ENCODE data around the gene OR6N1. TPM values are rescaled to one million over a fixed set of nuclear protein-coding genes. Genes with fewer than 3 reads are reported as not detected.

OR6N1 gene, protein sequence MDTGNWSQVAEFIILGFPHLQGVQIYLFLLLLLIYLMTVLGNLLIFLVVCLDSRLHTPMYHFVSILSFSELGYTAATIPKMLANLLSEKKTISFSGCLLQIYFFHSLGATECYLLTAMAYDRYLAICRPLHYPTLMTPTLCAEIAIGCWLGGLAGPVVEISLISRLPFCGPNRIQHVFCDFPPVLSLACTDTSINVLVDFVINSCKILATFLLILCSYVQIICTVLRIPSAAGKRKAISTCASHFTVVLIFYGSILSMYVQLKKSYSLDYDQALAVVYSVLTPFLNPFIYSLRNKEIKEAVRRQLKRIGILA
- not detected for total RNA-seq

DNA sequence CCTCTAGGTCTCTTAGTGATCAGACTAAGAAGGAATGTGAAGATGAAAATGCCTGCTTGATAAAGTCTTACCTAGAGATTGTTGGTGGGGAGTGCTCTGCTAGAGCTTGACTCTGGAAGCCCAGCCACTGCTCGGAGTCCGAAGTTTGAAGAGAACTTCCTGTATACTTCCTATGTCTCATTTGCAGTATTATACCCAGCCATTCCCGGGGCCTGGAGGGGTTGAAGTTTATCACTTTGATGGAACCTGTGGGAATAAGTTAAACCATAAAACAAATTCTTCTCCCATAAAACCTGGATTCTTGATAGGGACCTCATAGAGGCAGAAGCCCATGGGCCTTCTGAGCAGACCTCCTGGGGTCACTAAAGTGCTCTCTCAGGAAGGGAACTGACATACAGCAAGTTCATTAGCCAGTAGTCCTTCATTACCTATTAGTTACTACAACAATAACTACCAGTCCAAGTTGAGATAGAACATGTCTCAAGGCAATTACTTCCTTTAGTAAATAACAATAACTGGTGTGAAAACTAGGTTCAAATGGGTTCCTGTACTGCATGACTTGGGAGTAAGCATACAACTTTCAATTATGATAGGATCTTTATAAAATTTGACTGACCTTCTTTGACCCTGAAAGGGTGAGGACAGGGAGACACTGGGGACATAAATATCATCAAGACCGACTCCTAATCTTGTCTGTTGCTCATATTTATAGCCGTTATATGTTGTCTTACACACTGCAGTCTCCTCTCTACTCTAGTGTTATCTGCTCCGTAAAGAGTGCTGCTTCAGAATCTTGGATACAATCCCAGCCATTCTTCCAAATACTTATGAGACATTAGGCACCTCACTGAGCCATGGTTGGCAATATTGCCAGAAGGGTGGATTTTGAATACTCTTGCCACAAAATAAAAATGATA lies at the start of gene OR6N1:
TSS of gene OR6N1 (minus strand) at position 246 of the 917 bp plus-strand sequence. CDS start 5,513 bp downstream, outside the sequence.
- Mint-ChIP-seq H3K9me3 (ENCODE audit: insufficient read depth) (no peaks in the 10 kb centered on the region), H3K4me3 (no peak within 1 kb of the TSS), H3K27me3 (ENCODE audit: low read depth) (peaks cover 15% of the 10 kb centered on the region), H3K27ac (no peak within 1 kb of the TSS), H3K4me1 (ENCODE audit: low read depth) (no peaks in the 10 kb centered on the region), H3K36me3 (ENCODE audit: low read depth) (no peaks in the 10 kb centered on the region)
- POLR2A ChIA-PET = no interaction called here
- ATAC-seq = no peak
- CTCF ChIA-PET = no interaction called here
- DNase-seq = no peak

DNA sequence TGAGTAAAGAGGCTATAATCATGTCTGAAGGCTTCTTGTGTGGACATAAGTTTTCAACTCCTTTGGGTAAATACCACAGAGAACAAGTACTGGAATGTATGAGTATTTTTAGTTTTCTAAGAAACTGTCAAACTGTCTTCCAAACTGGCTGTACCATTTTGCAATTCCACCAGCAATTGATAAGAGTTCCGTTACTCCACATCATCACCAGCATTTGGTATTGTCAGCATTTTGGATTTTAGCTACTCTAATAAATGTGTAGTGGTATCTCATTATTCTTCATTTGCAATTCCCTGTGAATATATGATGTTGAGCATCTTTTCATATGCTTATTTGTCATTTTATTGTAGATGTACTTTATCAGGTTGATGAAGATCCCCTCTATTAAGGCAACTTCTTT lies 49.7 kb upstream of the OR6N1 start:
- CTCF ChIA-PET = no interaction called here
- Mint-ChIP-seq H3K27ac (no peak overlapping the region), H3K4me3 (no peak overlapping the region), H3K4me1 (ENCODE audit: low read depth) (peaks cover 13% of the 10 kb centered on the region), H3K36me3 (ENCODE audit: low read depth) (no peaks in the 10 kb centered on the region), H3K9me3 (ENCODE audit: insufficient read depth) (no peaks in the 10 kb centered on the region), H3K27me3 (ENCODE audit: low read depth) (peaks cover 13% of the 10 kb centered on the region)
- ATAC-seq (no peak), DNase-seq (no peak)
- POLR2A ChIA-PET = no interaction called here

DNA sequence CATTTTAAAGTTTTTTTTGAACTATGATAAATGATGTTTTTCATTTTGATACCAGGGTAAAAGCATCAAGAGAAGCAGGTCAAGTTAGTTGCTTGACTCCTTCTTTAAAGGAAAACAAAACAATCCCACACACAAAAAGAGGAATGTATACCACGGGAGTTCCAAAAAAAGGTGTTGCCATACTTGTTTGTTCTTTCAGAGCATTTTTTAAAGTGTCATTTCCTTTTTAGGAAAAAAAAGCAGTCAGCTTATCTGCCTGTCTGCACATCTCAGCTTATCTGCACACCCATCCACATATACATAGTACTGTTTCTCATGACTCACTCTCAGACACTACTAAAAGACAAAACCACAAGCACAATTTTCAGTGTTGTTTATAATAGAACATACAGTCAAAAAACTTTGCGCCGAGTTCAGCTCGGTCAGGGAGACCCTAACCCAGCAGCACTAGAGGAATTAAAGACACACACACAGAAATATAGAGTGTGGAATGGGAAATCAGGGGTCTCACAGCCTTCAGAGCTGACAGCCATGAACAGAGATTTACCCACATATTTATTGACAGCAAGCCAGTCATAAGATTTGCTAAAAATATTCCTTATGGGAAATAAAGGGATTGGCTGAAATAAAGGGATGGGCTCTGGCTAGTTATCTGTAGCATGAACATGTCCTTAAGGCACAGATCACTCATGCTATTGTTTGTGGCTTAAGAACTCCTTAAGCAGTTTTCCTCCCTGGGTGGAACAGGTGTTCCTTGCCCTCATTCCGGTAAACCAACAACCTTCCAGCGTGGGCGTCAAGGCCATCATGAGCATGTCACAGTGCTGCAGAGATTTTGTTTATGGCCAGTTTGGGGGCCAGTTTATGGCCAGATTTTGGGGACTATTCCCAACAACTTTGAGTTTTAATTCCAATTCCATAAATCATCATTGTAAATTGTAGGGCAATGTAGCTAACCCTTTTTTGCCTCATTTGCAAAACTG lies 47.8 kb upstream of the OR6N1 start:
- Mint-ChIP-seq H3K4me3 (no peak overlapping the region), H3K9me3 (ENCODE audit: insufficient read depth) (no peaks in the 10 kb centered on the region), H3K4me1 (ENCODE audit: low read depth) (peaks cover 13% of the 10 kb centered on the region), H3K27ac (no peak overlapping the region), H3K27me3 (ENCODE audit: low read depth) (peaks cover 11% of the 10 kb centered on the region), H3K36me3 (ENCODE audit: low read depth) (no peaks in the 10 kb centered on the region)
- ChIA-PET CTCF (interaction anchor here (1.1 to 1.8 kb wide), 3 partner anchors 12 to 269 kb away, joined by 3 to 4 read pairs (median 4); no protein-coding TSS in a partner anchor), POLR2A (no interaction called here)
- ATAC-seq (peak; percentile 49), DNase-seq (no peak)

DNA sequence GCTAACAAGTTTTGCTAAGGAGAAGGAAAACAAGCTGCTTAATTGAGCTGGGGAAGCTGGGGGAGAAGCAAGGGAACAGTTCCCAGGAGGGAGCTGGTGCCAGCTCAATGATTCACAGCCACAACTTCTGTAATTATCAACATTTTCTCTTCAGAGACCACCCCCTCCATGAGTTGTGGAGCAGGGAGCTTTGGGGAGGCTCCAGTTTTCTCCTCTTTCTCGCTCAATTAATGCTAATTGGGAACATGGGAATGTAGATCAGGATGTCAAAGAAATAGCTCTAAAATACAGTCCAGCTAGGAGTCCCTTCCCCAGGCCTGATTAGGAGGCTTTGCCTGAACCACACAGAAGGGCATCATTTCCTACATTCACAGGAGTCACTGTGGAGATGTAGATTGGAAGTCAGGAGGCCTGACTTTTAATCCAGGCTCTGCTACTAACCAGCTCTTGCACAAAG lies 47.0 kb upstream of the OR6N1 start:
- peaks cover 11% of the 10 kb centered on the region for H3K27me3 Mint-ChIP-seq (ENCODE audit: low read depth)
- DNase-seq (no peak), ATAC-seq (no peak)
- ChIA-PET CTCF (interaction anchor here (1.1 to 1.8 kb wide), 2 partner anchors 11 to 249 kb away, joined by 3 to 4 read pairs; no protein-coding TSS in a partner anchor), POLR2A (no interaction called here)
- H3K9me3 Mint-ChIP-seq (ENCODE audit: insufficient read depth) = no peaks in the 10 kb centered on the region
- H3K4me1 Mint-ChIP-seq (ENCODE audit: low read depth) = peaks cover 13% of the 10 kb centered on the region
- H3K36me3 Mint-ChIP-seq (ENCODE audit: low read depth) = no peaks in the 10 kb centered on the region
- no peak overlapping the region for H3K4me3 Mint-ChIP-seq
- H3K27ac Mint-ChIP-seq = no peak overlapping the region

DNA sequence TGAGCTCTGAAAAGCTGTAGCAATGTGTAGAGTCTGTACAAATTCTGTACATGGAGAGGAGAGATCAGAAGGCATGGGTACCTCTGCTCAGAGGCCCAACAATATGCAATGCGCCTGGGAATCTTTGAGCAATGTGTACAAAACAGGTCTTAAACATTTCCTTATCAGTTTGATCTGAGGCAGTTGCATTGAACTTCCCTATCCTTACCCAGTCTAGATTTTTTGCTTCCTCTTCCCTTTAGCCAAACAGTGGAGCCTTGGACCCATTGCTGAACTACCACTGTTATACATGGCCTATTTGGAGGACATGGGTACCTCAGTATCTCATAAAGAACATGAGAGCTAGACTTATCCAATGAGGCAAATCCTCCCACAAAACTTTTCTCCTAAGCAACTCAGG lies 46.6 kb upstream of the OR6N1 start:
- Mint-ChIP-seq H3K4me3 (no peak overlapping the region), H3K36me3 (ENCODE audit: low read depth) (no peaks in the 10 kb centered on the region), H3K27ac (no peak overlapping the region), H3K4me1 (ENCODE audit: low read depth) (peaks cover 13% of the 10 kb centered on the region), H3K27me3 (ENCODE audit: low read depth) (peaks cover 11% of the 10 kb centered on the region), H3K9me3 (ENCODE audit: insufficient read depth) (no peaks in the 10 kb centered on the region)
- ChIA-PET CTCF (interaction anchor here (1.1 to 1.8 kb wide), 2 partner anchors 11 to 250 kb away, joined by 3 to 4 read pairs; no protein-coding TSS in a partner anchor), POLR2A (no interaction called here)
- ATAC-seq = no peak
- no peak for DNase-seq

DNA sequence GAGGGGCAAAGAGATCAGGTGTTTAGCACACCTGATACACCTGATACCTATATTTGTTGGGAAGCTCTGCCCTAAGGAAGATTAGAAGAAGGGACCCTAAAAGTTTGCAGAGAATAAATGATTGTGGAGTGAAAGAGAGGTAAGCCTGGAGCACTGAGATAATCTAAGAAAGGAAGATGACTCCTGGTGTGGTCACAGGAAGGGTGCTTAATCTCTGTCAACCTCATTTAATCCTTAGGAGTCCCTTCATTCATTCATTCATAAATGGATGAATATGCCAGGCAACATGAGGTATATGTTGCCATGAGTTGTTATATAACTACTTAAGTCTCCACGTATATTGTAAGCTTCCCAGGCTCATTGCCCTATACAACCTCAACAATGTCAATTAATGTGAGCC lies 43.0 kb upstream of the OR6N1 start:
- Mint-ChIP-seq H3K36me3 (ENCODE audit: low read depth) (no peaks in the 10 kb centered on the region), H3K4me3 (no peak overlapping the region), H3K27ac (no peak overlapping the region), H3K27me3 (ENCODE audit: low read depth) (peaks cover 3% of the 10 kb centered on the region), H3K9me3 (ENCODE audit: insufficient read depth) (no peaks in the 10 kb centered on the region), H3K4me1 (ENCODE audit: low read depth) (peaks cover 13% of the 10 kb centered on the region)
- no peak for DNase-seq
- ATAC-seq = no peak
- ChIA-PET CTCF (no interaction called here), POLR2A (no interaction called here)

DNA sequence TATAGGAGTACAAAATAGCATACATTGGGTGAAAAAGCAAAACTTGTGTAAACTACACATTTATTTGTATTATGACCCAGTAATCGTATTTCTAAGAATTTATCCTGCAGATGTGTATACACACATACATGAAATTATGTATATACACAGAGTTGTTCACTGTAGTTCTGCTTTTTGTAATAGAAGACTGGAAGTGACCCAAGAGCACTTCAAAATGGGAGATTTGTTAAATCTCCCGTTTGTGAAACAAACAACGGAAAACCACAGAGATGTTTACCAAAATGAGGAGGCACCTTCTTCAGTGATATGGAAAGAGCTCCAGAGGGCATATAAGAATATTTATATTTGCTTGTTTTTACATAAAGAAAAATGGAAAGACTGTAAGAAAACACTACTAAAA lies 41.2 kb upstream of the OR6N1 start:
- ChIA-PET POLR2A (interaction anchor here (0.7 kb wide), 1 partner anchor 195 kb away, joined by 4 read pairs; no protein-coding TSS in a partner anchor), CTCF (no interaction called here)
- H3K9me3 Mint-ChIP-seq (ENCODE audit: insufficient read depth) = no peaks in the 10 kb centered on the region
- H3K27ac Mint-ChIP-seq = no peak overlapping the region
- no peak overlapping the region for H3K4me3 Mint-ChIP-seq
- ATAC-seq (no peak), DNase-seq (no peak)
- H3K36me3 Mint-ChIP-seq (ENCODE audit: low read depth) = no peaks in the 10 kb centered on the region
- no peaks in the 10 kb centered on the region for H3K4me1 Mint-ChIP-seq (ENCODE audit: low read depth)
- no peaks in the 10 kb centered on the region for H3K27me3 Mint-ChIP-seq (ENCODE audit: low read depth)

DNA sequence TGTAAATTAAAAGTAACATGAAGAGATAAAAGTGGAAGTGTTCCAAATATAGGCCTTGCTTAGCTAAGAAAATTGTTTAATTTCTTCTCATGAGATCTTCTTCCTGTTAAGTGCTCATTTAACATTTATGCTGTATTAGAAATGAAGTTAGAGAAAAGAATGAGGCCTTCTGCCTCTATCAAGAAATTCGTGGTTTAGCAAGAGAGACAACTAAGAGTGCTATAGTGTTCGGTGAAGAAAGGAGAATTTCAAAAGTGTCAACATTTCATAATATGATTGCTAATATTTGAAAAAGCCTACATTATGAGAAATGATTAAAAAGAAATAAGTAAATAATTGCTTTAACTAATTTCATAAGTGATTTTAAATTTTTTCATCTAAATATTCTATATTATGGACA lies 40.3 kb upstream of the OR6N1 start:
- ChIA-PET POLR2A (no interaction called here), CTCF (no interaction called here)
- no peak overlapping the region for H3K4me3 Mint-ChIP-seq
- H3K27me3 Mint-ChIP-seq (ENCODE audit: low read depth) = peaks cover 4% of the 10 kb centered on the region
- no peak overlapping the region for H3K27ac Mint-ChIP-seq
- ATAC-seq (no peak), DNase-seq (no peak)
- no peaks in the 10 kb centered on the region for H3K36me3 Mint-ChIP-seq (ENCODE audit: low read depth)
- no peaks in the 10 kb centered on the region for H3K4me1 Mint-ChIP-seq (ENCODE audit: low read depth)
- no peaks in the 10 kb centered on the region for H3K9me3 Mint-ChIP-seq (ENCODE audit: insufficient read depth)

DNA sequence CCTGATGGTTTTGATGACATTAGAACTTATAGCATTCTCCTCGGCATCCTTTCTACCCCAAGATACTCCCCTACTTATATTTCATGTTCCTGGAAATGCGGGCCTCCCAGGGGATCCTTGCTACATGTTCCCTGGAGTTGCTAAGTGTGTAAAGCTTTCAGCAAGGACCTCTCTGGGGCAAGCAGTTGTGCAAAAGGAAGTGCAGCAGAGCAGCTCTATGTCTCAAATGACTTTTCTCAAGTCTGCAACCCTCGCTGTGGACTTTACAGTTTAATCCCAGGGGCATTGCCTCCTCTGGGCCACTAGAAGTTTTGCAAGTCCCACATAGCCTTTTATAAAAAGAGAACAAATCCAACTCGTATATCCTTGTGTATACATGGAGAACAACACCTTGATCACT lies 38.3 kb upstream of the OR6N1 start:
- Mint-ChIP-seq H3K27ac (no peak overlapping the region), H3K36me3 (ENCODE audit: low read depth) (no peaks in the 10 kb centered on the region), H3K27me3 (ENCODE audit: low read depth) (peaks cover 4% of the 10 kb centered on the region), H3K4me1 (ENCODE audit: low read depth) (no peaks in the 10 kb centered on the region), H3K4me3 (no peak overlapping the region), H3K9me3 (ENCODE audit: insufficient read depth) (no peaks in the 10 kb centered on the region)
- DNase-seq = no peak
- ChIA-PET CTCF (interaction anchor here (0.8 kb wide), 1 partner anchor 17 kb away, joined by 4 read pairs; no protein-coding TSS in a partner anchor), POLR2A (no interaction called here)
- ATAC-seq = no peak

DNA sequence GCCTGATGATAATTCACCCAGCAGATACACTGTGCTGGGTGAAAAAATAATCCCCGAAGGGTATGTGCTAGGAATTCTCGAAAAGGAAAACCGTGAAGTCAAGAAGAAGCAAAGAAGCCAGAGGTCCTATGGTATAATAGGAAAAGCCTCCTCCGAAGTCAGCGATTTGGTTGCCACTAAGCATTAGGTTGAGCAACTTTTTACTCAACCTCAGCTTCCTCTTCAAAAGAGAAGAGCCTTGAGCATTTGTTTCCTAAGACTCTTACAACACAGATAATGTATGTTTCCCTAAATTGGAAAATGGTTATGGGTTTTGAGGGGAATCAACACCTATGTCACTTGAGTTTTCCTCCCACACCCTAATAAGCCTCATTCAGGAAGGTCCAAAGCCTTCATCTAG lies 37.9 kb upstream of the OR6N1 start:
- ChIA-PET POLR2A (no interaction called here), CTCF (no interaction called here)
- no peak overlapping the region for H3K27ac Mint-ChIP-seq
- no peaks in the 10 kb centered on the region for H3K36me3 Mint-ChIP-seq (ENCODE audit: low read depth)
- H3K27me3 Mint-ChIP-seq (ENCODE audit: low read depth) = peaks cover 4% of the 10 kb centered on the region
- H3K4me3 Mint-ChIP-seq = no peak overlapping the region
- ATAC-seq = no peak
- no peaks in the 10 kb centered on the region for H3K9me3 Mint-ChIP-seq (ENCODE audit: insufficient read depth)
- no peaks in the 10 kb centered on the region for H3K4me1 Mint-ChIP-seq (ENCODE audit: low read depth)
- no peak for DNase-seq

DNA sequence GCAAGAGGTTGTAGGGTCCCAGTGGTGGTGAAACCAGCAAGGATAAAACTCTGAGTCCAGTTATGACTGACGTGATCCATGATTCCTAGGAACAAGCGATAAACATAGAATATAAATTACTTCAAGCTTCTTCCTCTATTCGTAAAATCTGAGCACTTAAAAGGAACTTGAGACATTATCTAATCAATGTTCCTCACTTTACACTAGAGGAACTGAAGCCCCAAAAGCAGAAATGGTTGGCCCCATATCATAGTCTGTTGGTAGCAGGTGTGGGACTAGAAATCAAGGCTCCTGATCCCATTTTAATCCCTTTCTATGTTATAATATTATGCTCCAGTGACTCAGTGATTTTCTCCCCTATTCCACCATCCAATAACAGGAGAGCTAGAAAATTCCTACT lies 37.3 kb upstream of the OR6N1 start:
- Mint-ChIP-seq H3K27me3 (ENCODE audit: low read depth) (peaks cover 4% of the 10 kb centered on the region), H3K4me3 (no peak overlapping the region), H3K36me3 (ENCODE audit: low read depth) (no peaks in the 10 kb centered on the region), H3K27ac (no peak overlapping the region), H3K4me1 (ENCODE audit: low read depth) (no peaks in the 10 kb centered on the region), H3K9me3 (ENCODE audit: insufficient read depth) (no peaks in the 10 kb centered on the region)
- DNase-seq = no peak
- ATAC-seq = no peak
- ChIA-PET CTCF (no interaction called here), POLR2A (no interaction called here)
